C4-2B (cell line): ENCODE data around the gene MBOAT1.

ENCODE experiments used
- ZFX ChIP-seq: fragments of 450-650 bp; IDR thresholded peaks from 2 replicates; pipeline ENCODE4 v1.6.1; 2017
- TF ChIP-seq, protein P1 (sequence below): fragments of 450-650 bp; conservative IDR thresholded peaks from 2 replicates; pipeline ENCODE4 v1.5.1; 2017; ENCODE audit warnings: mild to moderate bottlenecking

DNA sequence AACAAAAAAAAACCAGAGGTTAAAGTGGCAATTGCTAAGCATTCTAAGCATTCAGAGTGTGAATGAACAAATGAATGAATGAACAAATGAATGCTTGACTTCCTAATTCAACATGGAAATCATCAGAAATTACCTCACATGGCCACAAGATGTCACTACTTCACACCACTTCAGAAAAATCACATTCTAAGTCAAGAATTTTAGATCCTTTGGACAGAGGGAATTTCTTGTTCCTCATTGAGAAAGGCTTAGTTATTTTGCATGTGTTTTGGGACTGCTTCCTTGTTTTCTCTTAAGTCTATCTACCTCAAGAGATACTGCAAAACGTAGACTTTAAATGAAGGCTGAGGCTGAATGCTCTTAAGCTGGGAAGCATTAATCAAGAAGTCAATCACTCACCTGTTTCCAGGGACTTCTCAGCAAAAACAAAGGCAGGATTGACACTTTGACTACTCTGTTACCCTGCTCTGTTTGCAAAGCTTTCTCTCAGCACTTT, 120.2 kb downstream of the MBOAT1 start:
- TF ChIP-seq, protein P1, sequence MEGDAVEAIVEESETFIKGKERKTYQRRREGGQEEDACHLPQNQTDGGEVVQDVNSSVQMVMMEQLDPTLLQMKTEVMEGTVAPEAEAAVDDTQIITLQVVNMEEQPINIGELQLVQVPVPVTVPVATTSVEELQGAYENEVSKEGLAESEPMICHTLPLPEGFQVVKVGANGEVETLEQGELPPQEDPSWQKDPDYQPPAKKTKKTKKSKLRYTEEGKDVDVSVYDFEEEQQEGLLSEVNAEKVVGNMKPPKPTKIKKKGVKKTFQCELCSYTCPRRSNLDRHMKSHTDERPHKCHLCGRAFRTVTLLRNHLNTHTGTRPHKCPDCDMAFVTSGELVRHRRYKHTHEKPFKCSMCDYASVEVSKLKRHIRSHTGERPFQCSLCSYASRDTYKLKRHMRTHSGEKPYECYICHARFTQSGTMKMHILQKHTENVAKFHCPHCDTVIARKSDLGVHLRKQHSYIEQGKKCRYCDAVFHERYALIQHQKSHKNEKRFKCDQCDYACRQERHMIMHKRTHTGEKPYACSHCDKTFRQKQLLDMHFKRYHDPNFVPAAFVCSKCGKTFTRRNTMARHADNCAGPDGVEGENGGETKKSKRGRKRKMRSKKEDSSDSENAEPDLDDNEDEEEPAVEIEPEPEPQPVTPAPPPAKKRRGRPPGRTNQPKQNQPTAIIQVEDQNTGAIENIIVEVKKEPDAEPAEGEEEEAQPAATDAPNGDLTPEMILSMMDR = peak; percentile 78
- no peak for TF ChIP-seq ZFX
